Fibroblast of peridontal ligament (primary cell): Measurements from ENCODE around the gene TMEM43.

ENCODE experiments used
- DNase-seq: peaks from one replicate; pipeline ENCODE4 v3.0.0-alpha.2; 2010; ENCODE audit errors: extremely low read depth

TMEM43 gene

DNA sequence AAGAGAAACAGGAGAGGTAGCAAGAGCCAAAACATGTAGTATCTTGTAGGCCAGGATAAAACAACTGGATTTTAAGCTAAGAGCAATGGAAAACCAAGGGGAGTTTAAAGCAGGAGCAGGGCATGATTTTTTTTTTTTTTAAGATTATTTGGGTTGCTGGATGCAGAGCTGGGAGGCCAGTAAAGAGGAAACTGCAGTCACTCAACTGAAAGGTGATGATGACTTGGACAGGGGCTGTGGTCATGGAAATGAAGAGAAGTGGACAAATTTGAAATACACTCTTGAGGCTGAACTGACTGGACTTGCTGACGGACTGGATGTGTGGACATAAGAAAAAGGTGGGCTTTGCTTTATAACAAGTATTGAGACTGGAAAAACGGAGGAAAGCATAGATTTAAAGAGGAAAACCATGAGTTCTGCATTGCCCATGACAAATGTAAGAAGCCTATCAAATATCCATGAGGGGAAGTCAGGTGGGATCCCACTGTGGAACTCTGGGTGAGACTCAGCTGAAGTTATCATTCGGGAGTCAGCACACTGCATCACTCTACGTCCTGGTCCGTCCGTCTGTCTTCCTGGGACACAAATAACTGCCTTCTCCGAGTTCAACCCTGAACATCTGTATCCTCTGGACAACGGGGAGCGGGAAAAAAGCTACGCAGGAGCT lies 52.9 kb downstream of the TMEM43 start:
- DNase-seq = peak; percentile 42

DNA sequence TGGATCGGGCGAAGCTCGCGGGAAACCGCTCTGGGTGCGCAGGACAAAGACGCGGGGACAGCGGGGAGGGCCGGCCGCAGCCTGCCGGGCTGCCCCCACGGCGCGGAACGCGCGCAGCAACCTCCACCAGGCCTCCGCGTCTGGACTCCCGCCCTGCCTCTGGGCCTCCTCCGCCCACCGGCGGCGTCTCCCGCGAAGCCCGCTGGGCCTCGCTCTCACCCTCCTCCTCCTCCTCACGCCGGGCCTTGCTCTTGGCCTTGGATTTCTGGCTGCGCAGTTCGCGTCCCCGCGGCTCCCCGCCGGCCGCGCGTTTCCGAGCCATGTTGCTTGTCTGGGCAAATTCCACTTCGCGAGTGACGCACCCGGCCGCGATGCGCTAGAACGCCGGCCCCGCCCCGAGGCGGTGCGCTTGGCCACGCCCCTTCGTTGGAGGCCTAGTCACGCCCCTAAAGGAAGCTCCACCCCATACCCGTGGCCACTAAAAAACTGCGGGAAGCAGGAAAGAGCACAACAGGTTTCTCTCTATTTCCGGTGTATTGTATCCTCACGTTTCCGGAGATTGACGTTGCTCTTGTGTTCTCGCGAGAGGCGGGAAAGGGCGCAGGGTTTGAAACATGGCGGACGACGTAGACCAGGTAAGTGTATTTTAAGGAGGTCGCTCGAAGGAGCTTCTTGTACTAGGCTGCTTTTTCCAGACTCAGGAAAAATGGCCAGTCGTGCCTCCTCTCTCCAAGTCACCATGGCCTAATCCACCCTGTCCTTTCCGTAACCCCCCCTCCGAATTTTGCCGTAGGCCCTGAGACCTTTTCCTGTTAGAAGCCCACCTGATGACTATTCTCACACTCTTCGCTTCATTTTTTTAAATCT lies 53.6 kb downstream of the TMEM43 start, which contains the start of the genes LSM3 and XPC:
LSM3 (plus strand) TSS at position 571 of the 867 bp plus-strand sequence; CDS start at position 615, 44 bp downstream.
XPC (minus strand) TSS at position 355 of the 867 bp plus-strand sequence; CDS start at position 322, 33 bp downstream.
- peak; percentile 100 for DNase-seq

DNA sequence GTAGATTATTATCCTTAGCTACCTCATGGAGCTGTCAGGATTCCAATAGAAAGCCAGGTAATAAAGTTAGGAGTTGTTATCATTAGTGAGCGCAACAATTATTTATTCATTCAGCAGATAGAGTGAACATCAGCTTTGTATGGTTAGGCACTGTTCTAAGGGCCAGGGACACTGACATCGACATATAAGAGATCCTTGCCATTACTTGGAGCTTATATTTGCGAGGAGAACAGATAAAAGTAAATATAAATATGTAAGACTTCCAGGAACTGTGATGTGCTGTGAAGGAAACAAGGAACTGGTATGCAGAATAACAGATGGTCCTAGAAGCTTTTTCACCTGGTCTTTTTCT lies 54.2 kb downstream of the TMEM43 start:
- DNase-seq = no peak

DNA sequence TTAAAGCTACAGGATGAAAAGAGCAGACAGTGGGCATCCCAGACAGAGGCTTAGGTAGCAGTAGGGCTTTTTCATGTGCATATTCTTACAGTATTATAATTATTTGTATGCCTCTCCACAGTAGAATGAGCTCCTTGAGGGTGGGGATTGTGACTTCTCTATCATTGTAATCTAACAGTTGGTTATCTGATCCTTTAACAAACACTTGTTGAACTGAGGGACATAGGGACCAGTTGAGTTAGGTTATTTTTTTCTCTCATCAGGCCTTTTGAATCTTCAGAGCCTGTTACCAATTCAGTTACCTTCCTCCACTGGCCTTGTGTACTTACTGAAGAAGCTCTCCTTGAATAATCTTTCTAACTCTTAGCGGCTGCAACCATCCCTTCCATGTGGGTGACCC lies 54.9 kb downstream of the TMEM43 start:
- no peak for DNase-seq

DNA sequence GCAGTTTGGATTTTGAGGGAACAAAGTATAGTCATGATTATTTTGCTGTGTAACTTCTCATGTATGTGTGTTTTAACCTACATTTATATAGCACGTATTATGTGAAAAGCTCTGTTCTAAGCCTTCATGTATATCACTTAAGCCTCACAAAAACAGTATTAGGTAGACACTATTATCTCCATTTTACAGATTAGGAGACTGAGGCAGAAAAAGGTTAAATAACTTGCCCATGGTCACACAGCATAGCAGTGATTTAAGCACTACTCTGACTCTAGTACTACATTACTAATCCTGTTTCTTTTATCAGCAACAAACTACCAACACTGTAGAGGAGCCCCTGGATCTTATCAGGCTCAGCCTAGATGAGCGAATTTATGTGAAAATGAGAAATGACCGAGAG lies 56.4 kb downstream of the TMEM43 start:
- DNase-seq = no peak

DNA sequence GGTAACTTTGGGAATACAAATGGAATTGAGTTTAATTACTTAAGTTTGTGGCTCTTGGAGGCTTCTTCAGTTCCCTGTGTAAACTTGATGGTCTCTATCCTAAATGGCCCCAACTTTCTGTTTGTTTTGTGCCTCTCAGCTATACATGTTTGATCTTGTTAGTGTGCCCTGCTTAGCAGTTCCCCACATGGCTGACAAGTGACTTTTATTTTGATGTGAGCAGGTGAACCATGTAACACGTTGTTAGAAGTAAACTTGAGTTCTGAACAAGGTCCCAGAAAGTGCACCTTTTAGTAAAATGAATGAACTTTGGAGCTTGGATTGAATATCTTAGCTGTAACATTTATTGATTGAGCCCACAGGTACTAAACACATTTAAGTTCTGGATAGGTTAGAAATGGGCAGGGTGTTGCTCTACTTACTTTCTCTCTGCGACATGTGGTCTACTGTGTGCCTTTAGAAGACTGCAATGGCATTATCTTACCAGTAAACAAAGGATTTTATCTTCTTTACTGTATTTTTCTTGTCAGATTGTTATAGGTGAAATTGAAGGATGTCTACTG lies 58.2 kb downstream of the TMEM43 start:
- DNase-seq = no peak

DNA sequence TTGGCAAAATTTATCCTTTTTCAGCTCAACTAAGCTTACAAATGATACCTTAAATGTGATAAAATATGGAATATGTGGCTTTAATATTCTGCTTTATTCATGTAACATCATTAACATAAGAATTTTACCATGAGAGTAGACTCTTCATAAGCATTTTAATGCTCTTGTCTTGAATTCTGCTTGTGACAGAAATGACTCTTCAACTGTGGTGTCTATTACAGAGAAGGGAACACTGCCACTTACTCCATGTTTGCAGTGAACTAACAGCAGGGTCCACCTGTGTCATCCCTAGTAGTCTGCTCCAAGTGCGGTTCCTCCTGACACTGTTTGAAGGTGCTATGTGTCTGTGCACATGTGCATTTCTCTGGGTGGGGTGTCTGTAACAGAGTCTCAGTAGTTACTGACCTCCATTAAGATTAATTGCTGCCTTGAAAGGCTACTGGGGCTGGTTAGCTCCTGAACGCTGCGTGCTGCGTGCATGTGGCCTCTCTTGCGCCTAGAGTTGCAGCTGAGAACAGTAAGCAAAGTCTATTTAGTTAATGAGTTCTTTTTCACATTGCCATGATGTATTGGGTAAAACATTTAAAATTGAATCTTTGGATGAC lies 62.1 kb downstream of the TMEM43 start:
- no peak for DNase-seq

DNA sequence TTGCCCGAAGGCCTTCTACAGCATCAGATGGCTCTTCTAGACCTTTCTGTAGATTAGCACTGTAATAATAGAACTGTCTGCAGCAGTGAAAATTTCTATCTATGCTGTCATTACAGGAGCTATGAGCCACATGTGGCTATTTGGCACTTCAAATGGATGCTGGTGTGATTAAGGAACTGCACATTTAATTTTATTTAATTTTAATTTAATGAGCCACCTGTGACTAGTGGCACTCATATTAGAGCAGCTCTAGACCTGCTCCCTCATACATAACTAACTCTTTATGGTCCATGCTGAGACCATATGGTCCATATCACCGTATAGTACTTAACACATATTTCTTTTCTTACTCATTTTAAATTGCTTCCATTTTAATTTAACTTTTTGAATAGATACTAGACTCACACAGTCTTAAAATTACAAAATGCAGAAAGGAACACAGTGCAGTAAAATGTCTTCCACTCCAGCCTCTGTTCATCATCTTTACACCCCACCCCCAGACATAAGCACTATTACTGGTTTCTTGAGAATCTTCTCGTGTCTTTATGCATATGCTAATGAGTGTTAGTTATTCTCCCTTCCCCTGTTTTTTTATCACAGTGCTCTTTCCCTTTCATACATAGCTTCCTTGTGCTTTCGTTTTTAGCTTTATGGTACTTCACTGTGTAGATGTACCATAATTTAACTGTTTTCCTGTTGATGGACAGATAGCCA lies 63.3 kb downstream of the TMEM43 start:
- no peak for DNase-seq
